NCI-H1436 (cell line): ENCODE measurements around the gene RHOXF2B.
"Not testable (repeated sequence)": the region's sequence is repeated elsewhere in the genome, so short reads cannot be mapped to it uniquely, and the experiment has no call there.

Source experiments
- DNase-seq: peaks from one replicate; lab custom pipeline; 2025; lab: John Stamatoyannopoulos, UW

The RHOXF2B gene

GRCh38 chrX:120077590-120077989 lies at the start of gene RHOXF2B:
RHOXF2B (minus strand) TSS chrX:120077690; CDS start chrX:120077552, 138 bp downstream.
- DNase-seq = not testable (repeated sequence)

DNA sequence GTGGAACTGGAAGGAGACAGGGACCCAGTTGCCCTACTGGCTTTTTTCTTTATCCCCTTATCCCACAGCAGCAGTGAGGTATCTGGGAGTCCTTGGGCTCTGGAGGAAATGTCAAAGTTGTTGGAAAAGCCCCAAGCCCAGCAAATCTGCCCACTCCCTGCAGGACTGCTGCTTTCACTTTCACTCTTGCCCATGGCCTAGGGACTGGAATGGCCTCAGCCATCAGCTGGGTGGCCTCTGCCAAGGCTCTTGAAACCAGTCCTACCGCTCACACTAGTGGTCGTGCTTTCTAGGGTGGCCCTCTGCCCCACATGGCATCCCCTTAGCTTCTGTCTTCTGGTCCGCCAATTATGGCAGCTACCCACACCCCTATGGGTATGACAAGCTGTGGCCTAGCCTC lies 48.0 kb upstream of the RHOXF2B start:
- DNase-seq = no peak

DNA sequence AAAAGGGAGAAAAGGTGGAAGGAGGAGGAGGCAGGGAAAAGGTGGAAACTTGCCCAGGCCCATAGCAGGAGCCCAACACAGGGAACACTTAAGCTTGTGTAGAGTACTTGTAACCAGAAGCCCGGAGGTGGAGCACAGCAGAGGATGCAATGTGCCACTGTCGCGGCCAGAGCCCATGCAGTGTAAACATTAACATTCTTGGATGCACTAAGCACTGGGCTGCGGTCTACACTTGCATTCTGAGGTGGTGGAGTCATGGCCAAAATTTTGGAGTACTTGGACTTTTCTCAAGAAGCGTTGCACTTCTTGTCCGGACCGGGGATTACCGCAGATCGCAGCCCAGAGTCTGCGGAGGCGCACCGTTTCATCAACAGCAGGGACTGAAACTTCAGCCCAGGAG lies 42.7 kb upstream of the RHOXF2B start:
- no peak for DNase-seq

GRCh38 chrX:120115438-120115963 lies 38.0 kb upstream of the RHOXF2B start, which contains the start of gene RHOXF1:
RHOXF1 (minus strand) TSS chrX:120115913; CDS start chrX:120115862, 51 bp downstream.
- no peak for DNase-seq

- DNase-seq = no peak
These were observed 34.1 kb upstream of the RHOXF2B start for GRCh38 chrX:120111611-120112010.

- DNase-seq = no peak
These were observed 31.9 kb upstream of the RHOXF2B start for GRCh38 chrX:120109378-120109777.

DNA sequence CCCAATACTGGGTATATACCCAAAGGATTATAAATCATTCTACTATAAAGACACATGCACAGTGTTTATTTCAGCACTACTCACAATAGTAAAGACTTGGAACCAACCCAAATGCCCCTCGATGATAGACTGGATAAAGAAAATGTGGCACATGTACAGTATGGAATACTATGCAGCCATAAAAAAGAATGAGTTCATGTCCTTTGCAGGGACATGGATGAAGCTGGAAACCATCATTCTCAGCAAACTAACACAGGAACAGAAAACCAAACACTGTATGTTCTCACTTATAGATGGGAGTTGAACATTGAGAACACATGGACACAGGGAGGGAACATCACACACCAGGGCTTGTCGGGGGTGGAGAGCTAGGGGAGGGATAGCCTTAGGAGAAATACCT lies 27.2 kb upstream of the RHOXF2B start:
- not testable (repeated sequence) for DNase-seq

GRCh38 chrX:120101057-120101456 lies 23.6 kb upstream of the RHOXF2B start:
- not testable (repeated sequence) for DNase-seq

GRCh38 chrX:120090208-120090607 lies 12.7 kb upstream of the RHOXF2B start:
- DNase-seq = no peak

- DNase-seq = no peak
These were observed 10.0 kb upstream of the RHOXF2B start for GRCh38 chrX:120087289-120088017.

GRCh38 chrX:120085553-120086185 lies 8.2 kb upstream of the RHOXF2B start:
- not testable (repeated sequence) for DNase-seq

GRCh38 chrX:120066169-120066568 lies 11.3 kb downstream of the RHOXF2B start:
- not testable (repeated sequence) for DNase-seq

DNA sequence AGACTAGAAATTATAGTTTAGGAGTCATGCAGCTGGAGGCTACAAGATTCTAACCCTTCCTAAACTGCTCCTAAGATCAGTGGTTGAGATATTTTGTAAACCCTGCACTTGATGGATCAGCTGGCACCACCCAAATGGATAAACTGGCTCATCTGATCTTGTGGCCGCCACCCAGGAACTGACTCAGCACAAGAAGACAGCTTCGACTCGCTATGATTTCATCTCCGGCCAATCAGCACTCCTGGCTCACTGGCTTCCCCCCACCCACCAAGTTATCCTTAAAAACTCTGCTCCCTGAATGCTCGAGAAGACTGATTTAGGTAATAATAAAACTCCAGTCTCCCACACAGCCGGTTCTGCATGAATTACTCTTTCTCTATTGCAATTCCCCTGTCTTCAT lies 34.8 kb downstream of the RHOXF2B start:
- not testable (repeated sequence) for DNase-seq

DNA sequence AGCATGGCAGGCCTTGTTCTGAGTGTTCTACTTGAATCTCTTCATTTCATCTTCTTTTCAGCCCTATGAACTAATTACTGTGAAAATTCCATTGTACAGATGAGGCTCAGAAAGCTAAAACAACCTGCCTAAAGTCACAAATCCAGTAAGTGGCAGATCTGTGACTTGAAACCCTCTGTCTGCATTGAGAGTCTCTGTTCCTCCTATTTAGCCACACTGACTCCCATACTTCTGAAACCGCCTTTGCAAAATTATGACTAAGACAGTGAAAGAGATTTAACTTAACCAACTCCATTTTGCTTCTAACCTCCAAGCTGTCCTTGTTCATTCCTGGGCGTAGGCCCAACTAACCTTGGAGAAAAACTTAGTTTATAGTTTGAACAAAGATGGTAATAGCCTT lies 35.2 kb downstream of the RHOXF2B start:
- DNase-seq = not testable (repeated sequence)

GRCh38 chrX:120040176-120040575 lies 37.3 kb downstream of the RHOXF2B start:
- not testable (repeated sequence) for DNase-seq

DNA sequence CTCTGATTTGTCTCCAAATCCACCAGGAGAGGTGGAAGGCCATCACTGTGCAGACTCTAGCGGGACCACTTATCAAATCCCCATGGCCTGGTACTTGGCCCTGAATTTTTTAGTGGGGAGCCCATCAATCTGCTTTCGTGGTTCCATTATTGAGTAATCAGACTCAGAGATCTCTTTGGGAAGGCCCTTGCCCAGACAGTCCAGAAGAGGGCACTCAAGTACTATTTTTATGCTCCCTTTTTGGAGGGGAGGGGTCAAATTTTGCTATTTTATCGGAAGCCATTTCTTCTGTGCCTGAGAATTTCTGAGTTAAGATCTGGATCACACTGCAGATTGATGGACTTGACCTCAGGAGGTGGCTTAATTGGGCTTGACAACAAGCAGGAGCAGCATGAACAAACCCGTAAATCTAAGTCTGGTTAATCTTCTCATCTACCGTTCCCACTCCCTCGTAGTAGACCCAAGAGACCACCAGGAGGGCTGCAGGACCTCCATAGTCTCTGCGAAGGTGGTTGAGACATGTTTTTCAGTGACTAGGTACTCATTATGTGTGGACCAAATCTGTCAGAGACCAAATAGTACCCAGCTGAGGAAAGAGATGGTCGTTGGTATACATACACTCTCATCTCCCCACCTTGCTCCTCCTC lies 38.3 kb downstream of the RHOXF2B start:
- DNase-seq = not testable (repeated sequence)

- no peak for DNase-seq
These were observed 40.8 kb downstream of the RHOXF2B start for GRCh38 chrX:120036704-120037103.

GRCh38 chrX:120035522-120036309 lies 41.8 kb downstream of the RHOXF2B start:
- DNase-seq = not testable (repeated sequence)

DNA sequence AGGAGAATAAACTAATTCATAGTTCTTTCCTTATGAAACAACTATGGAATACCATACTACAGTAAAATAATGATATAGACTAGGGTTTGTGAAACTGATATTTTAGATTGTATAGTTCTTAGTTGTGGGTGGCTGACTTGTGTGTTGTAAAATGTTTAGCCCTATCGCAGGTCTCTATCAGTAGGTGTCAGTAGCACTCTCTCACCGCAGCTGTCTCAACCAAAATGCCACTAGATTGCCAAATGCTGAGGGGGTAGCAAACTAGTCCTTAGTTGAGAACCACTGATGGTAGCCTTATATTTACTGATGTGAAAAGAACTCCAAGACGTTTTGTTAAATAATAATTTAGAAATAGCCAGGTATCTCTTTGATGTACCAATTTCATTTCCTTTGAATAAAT lies 48.1 kb downstream of the RHOXF2B start:
- DNase-seq = no peak

- DNase-seq = no peak
These were observed 54.2 kb downstream of the RHOXF2B start for GRCh38 chrX:120023259-120023658.

- DNase-seq = no peak
These were observed 54.7 kb downstream of the RHOXF2B start for GRCh38 chrX:120022763-120023162.
